ENCODE data around the gene SPOCK1.

GRCh38 chr5:137462816-137463520, 36.2 kb downstream of the SPOCK1 start:
- TF ChIP-seq CTCF (IDR thresholded peaks at IDR 0.05) (no peak), EP300 (IDR thresholded peaks at IDR 0.05) (no peak), POLR2A (IDR thresholded peaks at IDR 0.05) (no peak)

All from stomach (tissue), 4 donors.